Mesendoderm (in vitro differentiated cells): Measurements from ENCODE around the gene ZNF3.

ENCODE experiments used
- DNase-seq: peaks from one replicate; pipeline ENCODE4 v3.0.0; 2013
- H2AK5ac ChIP-seq: 2 replicates; pipeline ENCODE4 v1.6.1; 2013; ENCODE audit warnings: low read length, inconsistent platforms
- H2BK120ac ChIP-seq: 2 replicates; pipeline ENCODE4 v1.6.1; 2013; ENCODE audit warnings: low read depth, mild to moderate bottlenecking, low read length, moderate library complexity, mixed read lengths
- H2BK15ac ChIP-seq: replicated peaks from 2 replicates; pipeline ENCODE4 v1.6.1; 2013; ENCODE audit warnings: low read depth, mild to moderate bottlenecking, moderate library complexity
- H2BK5ac ChIP-seq: 2 replicates; pipeline ENCODE4 v1.6.1; 2013; ENCODE audit warnings: low read length, inconsistent platforms
- H3K18ac ChIP-seq: 2 replicates; pipeline ENCODE4 v1.6.1; 2013; ENCODE audit warnings: mild to moderate bottlenecking, low read length, mixed read lengths
- H3K23ac ChIP-seq: one replicate; pipeline ENCODE4 v1.6.1; 2013; ENCODE audit warnings: low read length
- H3K27ac ChIP-seq: 2 replicates; pipeline ENCODE4 v1.5.1; 2013; ENCODE audit warnings: low read depth, mild to moderate bottlenecking, inconsistent platforms, low read length, moderate library complexity
- H3K27me3 ChIP-seq: 2 replicates; pipeline ENCODE4 v1.6.1; 2013; ENCODE audit warnings: low read length, control low read depth, mild to moderate bottlenecking, inconsistent platforms; ENCODE audit not compliant: insufficient read depth, poor library complexity
- H3K36me3 ChIP-seq: 2 replicates; pipeline ENCODE4 v1.6.1; 2013; ENCODE audit warnings: low read length, inconsistent platforms; ENCODE audit not compliant: control insufficient read depth, insufficient read depth
- H3K4ac ChIP-seq: one replicate; pipeline ENCODE4 v1.6.1; 2013; ENCODE audit warnings: low read depth, mild to moderate bottlenecking, low read length, moderate library complexity
- H3K4me1 ChIP-seq: 2 replicates; pipeline ENCODE4 v1.6.1; 2013; ENCODE audit warnings: low read depth, low read length, inconsistent platforms; ENCODE audit not compliant: control insufficient read depth
- H3K4me2 ChIP-seq: 2 replicates; pipeline ENCODE4 v1.6.1; 2013; ENCODE audit warnings: low read length
- H3K4me3 ChIP-seq: 2 replicates; pipeline ENCODE4 v1.5.1; 2013; ENCODE audit warnings: mild to moderate bottlenecking, low read length
- H3K56ac ChIP-seq: one replicate; pipeline ENCODE4 v1.6.1; 2013; ENCODE audit warnings: low read length
- H3K79me1 ChIP-seq: 2 replicates; pipeline ENCODE4 v1.6.1; 2013; ENCODE audit warnings: low read length, inconsistent platforms
- H3K79me2 ChIP-seq: 2 replicates; pipeline ENCODE4 v1.6.1; 2013; ENCODE audit warnings: mild to moderate bottlenecking, low read length; ENCODE audit not compliant: control insufficient read depth, insufficient read depth
- H3K9ac ChIP-seq: 2 replicates; pipeline ENCODE4 v1.6.1; 2013; ENCODE audit warnings: low read length, inconsistent platforms
- H4K5ac ChIP-seq: one replicate; pipeline ENCODE4 v1.6.1; 2013; ENCODE audit warnings: low read length
- H4K8ac ChIP-seq: one replicate; pipeline ENCODE4 v1.6.1; 2013; ENCODE audit warnings: low read depth, mild to moderate bottlenecking, control low read depth, low read length, moderate library complexity
- WGBS: extraction: QIAGEN DNeasy Blood & Tissue Kit; methylation state at CpG from one replicate; pipeline ENCODE4 v1.1.7; 2013; ENCODE audit warnings: low lambda C conversion rate, missing lambda C conversion rate; ENCODE audit not compliant: insufficient coverage; ENCODE audit errors: extremely low coverage; 5-methylcytosine and 5-hydroxymethylcytosine counted together

Gene ZNF3

DNA sequence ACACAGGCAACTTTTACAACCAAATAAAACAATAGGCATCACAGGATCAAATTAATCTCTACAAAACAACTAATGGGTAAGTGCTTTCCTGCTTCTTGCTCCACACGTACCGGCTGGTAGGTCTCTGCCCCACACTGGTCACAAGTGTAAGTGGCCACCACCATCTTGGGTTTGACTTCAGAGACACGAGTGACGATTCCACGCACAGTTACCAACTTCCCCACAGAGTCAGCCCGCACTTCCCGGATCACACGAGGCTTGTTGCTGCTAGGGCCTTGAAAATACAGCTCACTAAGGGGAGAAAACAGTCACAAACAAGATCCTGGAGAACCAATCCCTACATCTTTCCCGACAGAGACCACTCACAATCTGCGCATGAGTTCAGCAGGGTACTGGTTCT is 17.4 kb upstream of the ZNF3 start:
- no peaks in the 10 kb centered on the region for H3K27me3 ChIP-seq
- H3K4me1 ChIP-seq: peaks cover 5% of the 10 kb centered on the region
- H3K27ac ChIP-seq: no peak overlapping the region
- no peak overlapping the region for H2BK5ac ChIP-seq
- H3K4ac ChIP-seq: no peak overlapping the region
- H3K79me2 ChIP-seq: peaks cover 43% of the 10 kb centered on the region
- WGBS: no CpG with 5 or more reads among the region's 10 CpGs
- peak overlapping the region; percentile 84 for H3K9ac ChIP-seq
- no peak overlapping the region for H2BK15ac ChIP-seq
- peak overlapping the region; percentile 83 for H3K56ac ChIP-seq
- H2BK120ac ChIP-seq: no peak overlapping the region
- H3K36me3 ChIP-seq: peaks cover 43% of the 10 kb centered on the region
- no peak overlapping the region for H4K5ac ChIP-seq
- peaks cover 27% of the 10 kb centered on the region for H3K79me1 ChIP-seq
- no peak overlapping the region for H2AK5ac ChIP-seq
- H3K4me2 ChIP-seq: no peak overlapping the region
- H3K4me3 ChIP-seq: no peak overlapping the region
- no peak overlapping the region for H3K18ac ChIP-seq
- no peak for DNase-seq
- no peak overlapping the region for H4K8ac ChIP-seq
- H3K23ac ChIP-seq: no peak overlapping the region

- peaks cover 24% of the 10 kb centered on the region for H3K79me1 ChIP-seq
- H3K9ac ChIP-seq: no peak overlapping the region
- H3K56ac ChIP-seq: no peak overlapping the region
- no peaks in the 10 kb centered on the region for H3K27me3 ChIP-seq
- no peak overlapping the region for H3K4me3 ChIP-seq
- no peak overlapping the region for H3K4me2 ChIP-seq
- no peak for DNase-seq
- H3K4ac ChIP-seq: no peak overlapping the region
- no peak overlapping the region for H2BK15ac ChIP-seq
- H4K8ac ChIP-seq: no peak overlapping the region
- no peak overlapping the region for H3K27ac ChIP-seq
- no peak overlapping the region for H2BK5ac ChIP-seq
- H3K79me2 ChIP-seq: peaks cover 37% of the 10 kb centered on the region
- peaks cover 5% of the 10 kb centered on the region for H3K4me1 ChIP-seq
- H3K23ac ChIP-seq: no peak overlapping the region
- no peak overlapping the region for H2BK120ac ChIP-seq
- no peak overlapping the region for H3K18ac ChIP-seq
- H3K36me3 ChIP-seq: peaks cover 47% of the 10 kb centered on the region
- H2AK5ac ChIP-seq: no peak overlapping the region
- H4K5ac ChIP-seq: no peak overlapping the region
- WGBS: no CpG with 5 or more reads among the region's 17 CpGs
These were observed 14.2 kb upstream of the ZNF3 start for GRCh38 chr7:100095704-100096103.

DNA sequence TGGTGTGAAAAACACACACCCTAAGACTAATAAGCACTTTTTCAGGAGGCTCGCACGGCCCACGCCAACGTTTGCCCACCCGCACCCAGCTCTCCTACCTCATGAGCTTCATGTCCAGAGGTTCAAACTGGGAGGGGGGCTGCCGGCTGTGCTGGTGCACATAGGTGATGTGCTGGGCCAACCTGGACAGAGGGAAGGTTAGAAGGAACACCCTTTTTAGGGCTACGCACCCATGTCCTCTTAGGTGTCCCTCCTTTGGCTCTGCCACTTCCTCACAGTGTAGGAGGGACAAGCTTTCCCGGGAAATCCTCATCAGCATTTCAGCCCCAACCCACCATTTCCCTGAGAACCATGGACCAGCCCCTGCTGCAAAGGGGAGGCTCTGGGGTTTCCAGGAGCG is 13.8 kb upstream of the ZNF3 start:
- Histone ChIP-seq H2BK120ac (no peak overlapping the region), H3K36me3 (peaks cover 47% of the 10 kb centered on the region), H3K4ac (no peak overlapping the region), H3K79me1 (peaks cover 24% of the 10 kb centered on the region), H2BK5ac (no peak overlapping the region), H4K8ac (no peak overlapping the region), H3K9ac (no peak overlapping the region), H3K4me2 (no peak overlapping the region), H3K56ac (no peak overlapping the region), H3K79me2 (peaks cover 35% of the 10 kb centered on the region), H3K27ac (no peak overlapping the region), H3K27me3 (no peaks in the 10 kb centered on the region), H3K23ac (no peak overlapping the region), H3K4me3 (no peak overlapping the region), H3K18ac (no peak overlapping the region), H3K4me1 (peaks cover 5% of the 10 kb centered on the region), H4K5ac (no peak overlapping the region), H2AK5ac (no peak overlapping the region), H2BK15ac (no peak overlapping the region)
- WGBS: no CpG with 5 or more reads among the region's 9 CpGs
- DNase-seq: no peak

- Histone ChIP-seq H3K4me2 (no peak overlapping the region), H3K4me3 (no peak overlapping the region), H2BK15ac (no peak overlapping the region), H4K8ac (no peak overlapping the region), H3K36me3 (peaks cover 40% of the 10 kb centered on the region), H3K18ac (no peak overlapping the region), H2BK120ac (no peak overlapping the region), H3K79me1 (peaks cover 21% of the 10 kb centered on the region), H3K27me3 (no peaks in the 10 kb centered on the region), H3K79me2 (peaks cover 24% of the 10 kb centered on the region), H3K27ac (no peak overlapping the region), H4K5ac (no peak overlapping the region), H3K4me1 (no peaks in the 10 kb centered on the region), H3K9ac (no peak overlapping the region), H3K23ac (no peak overlapping the region), H2BK5ac (no peak overlapping the region), H3K56ac (no peak overlapping the region), H3K4ac (no peak overlapping the region), H2AK5ac (no peak overlapping the region)
- no CpG with 5 or more reads among the region's 16 CpGs for WGBS
- no peak for DNase-seq
These were observed 12.5 kb upstream of the ZNF3 start for GRCh38 chr7:100093925-100094486.

DNA sequence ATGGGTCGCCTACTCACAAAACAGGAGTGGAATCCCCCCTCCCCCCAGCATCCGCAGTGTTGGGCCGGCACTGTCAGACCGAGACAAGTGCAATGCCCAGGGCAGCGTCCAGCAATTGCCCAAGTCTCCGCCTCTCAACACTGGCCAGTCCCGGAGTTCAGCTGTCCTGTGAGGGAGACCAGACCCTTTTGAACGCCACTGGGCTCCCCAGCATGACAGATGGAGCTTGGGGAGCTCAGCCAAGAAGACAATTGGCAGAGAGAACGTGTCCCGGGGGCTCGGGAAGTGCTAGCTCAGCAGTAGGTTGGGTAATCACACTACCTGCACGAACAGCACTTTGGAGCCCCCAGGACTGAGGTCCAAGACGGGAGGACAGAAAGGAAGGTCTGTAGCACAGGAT is 12.0 kb upstream of the ZNF3 start:
- H3K4ac ChIP-seq: no peak overlapping the region
- H4K8ac ChIP-seq: no peak overlapping the region
- H3K79me2 ChIP-seq: peaks cover 19% of the 10 kb centered on the region
- DNase-seq: no peak
- WGBS: no CpG with 5 or more reads among the region's 13 CpGs
- peaks cover 35% of the 10 kb centered on the region for H3K36me3 ChIP-seq
- no peak overlapping the region for H2BK5ac ChIP-seq
- H3K79me1 ChIP-seq: peaks cover 17% of the 10 kb centered on the region
- H4K5ac ChIP-seq: no peak overlapping the region
- H3K18ac ChIP-seq: no peak overlapping the region
- no peaks in the 10 kb centered on the region for H3K27me3 ChIP-seq
- H3K9ac ChIP-seq: no peak overlapping the region
- H2BK15ac ChIP-seq: no peak overlapping the region
- H2AK5ac ChIP-seq: no peak overlapping the region
- H3K4me1 ChIP-seq: no peaks in the 10 kb centered on the region
- no peak overlapping the region for H3K4me2 ChIP-seq
- no peak overlapping the region for H3K56ac ChIP-seq
- H3K27ac ChIP-seq: no peak overlapping the region
- H2BK120ac ChIP-seq: no peak overlapping the region
- H3K4me3 ChIP-seq: no peak overlapping the region
- no peak overlapping the region for H3K23ac ChIP-seq

DNA sequence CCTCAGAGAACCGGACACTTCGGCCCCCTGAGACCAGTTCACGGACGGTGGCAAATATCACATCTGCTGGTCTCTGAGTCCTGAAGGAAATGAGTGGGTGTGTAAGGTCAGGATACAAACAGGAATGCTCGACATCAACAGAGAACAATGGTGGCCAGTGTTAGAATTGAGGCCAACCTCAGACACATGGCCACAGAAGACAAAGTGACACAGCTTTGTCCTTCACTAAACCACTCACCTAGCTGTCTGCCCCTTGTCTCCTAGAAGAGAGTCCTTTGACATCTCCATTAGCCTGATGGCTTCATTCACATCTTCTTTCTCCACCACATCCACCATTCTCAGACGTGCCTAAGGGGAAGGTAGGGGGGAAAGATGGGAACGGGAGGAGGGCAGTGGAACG is 11.5 kb upstream of the ZNF3 start:
- no peak overlapping the region for H3K4me3 ChIP-seq
- H3K27ac ChIP-seq: no peak overlapping the region
- H4K8ac ChIP-seq: no peak overlapping the region
- peaks cover 31% of the 10 kb centered on the region for H3K36me3 ChIP-seq
- WGBS: no CpG with 5 or more reads among the region's 8 CpGs
- no peaks in the 10 kb centered on the region for H3K27me3 ChIP-seq
- H3K4me1 ChIP-seq: no peaks in the 10 kb centered on the region
- H3K18ac ChIP-seq: no peak overlapping the region
- H3K23ac ChIP-seq: no peak overlapping the region
- H2AK5ac ChIP-seq: no peak overlapping the region
- peaks cover 15% of the 10 kb centered on the region for H3K79me2 ChIP-seq
- no peak overlapping the region for H2BK5ac ChIP-seq
- H4K5ac ChIP-seq: no peak overlapping the region
- no peak overlapping the region for H3K56ac ChIP-seq
- no peak overlapping the region for H2BK15ac ChIP-seq
- no peak overlapping the region for H3K4ac ChIP-seq
- H3K4me2 ChIP-seq: no peak overlapping the region
- DNase-seq: no peak
- no peak overlapping the region for H2BK120ac ChIP-seq
- H3K9ac ChIP-seq: no peak overlapping the region
- H3K79me1 ChIP-seq: peaks cover 12% of the 10 kb centered on the region
